SK-N-SH (cell line): ENCODE data around the gene SWI5. TPM values are rescaled to one million over a fixed set of nuclear protein-coding genes. Genes with fewer than 3 reads are reported as not detected.
"Not testable (repeated sequence)": the region's sequence is repeated elsewhere in the genome, so short reads cannot be mapped to it uniquely, and the experiment has no call there.

Experiments
- CTCF ChIA-PET: fragments of 300-600, 350-600 bp; formaldehyde crosslinking; extraction: SDS; loops from one replicate; lab custom pipeline; 2021; lab: Yijun Ruan, JAX
- POLR2A ChIA-PET: fragments of 350-600 bp; sonication (Branson Sonifier 250); formaldehyde crosslinking; extraction: SDS; loops from one replicate; lab custom pipeline; 2020; ENCODE audit warnings: antibody characterized with exemption, inconsistent platforms; lab: Yijun Ruan, JAX
- DNase-seq: peaks from one replicate; pipeline ENCODE4 v3.0.0; 2012
- H2AFZ ChIP-seq: fragments of 200-600 bp; sonication (generic); 2 replicates; pipeline ENCODE4 v1.8.1; 2016; ENCODE audit warnings: antibody characterized with exemption, mild to moderate bottlenecking, low read depth
- H3F3A ChIP-seq: fragments of 200-600 bp; sonication (generic); replicated peaks from 2 replicates; pipeline ENCODE3; 2016; ENCODE audit warnings: antibody characterized with exemption, mild to moderate bottlenecking; ENCODE audit not compliant: insufficient read depth
- H3K27ac ChIP-seq, 2 experiments: fragments of 200-500 bp in 1 of 2; fragments of 200-600 bp in 1 of 2; sonication (Bioruptor generic) in 1 of 2; sonication (generic), shearing (Covaris generic) in 1 of 2; 2 replicates each; pipeline versions ENCODE4 v1.5.1 to v1.6.1; 2014 to 2016; ENCODE audit warnings: low read depth in 2 of 2, inconsistent platforms in 1 of 2, low read length in 1 of 2, mild to moderate bottlenecking in 1 of 2, mixed read lengths in 1 of 2
- H3K27me3 ChIP-seq: fragments of 200-600 bp; sonication (generic), shearing (Covaris generic); 2 replicates; pipeline ENCODE4 v1.6.1; 2016; ENCODE audit warnings: mixed run types; ENCODE audit not compliant: insufficient read depth
- H3K36me3 ChIP-seq, 2 experiments: fragments of 200-500 bp in 1 of 2; fragments of 200-600 bp in 1 of 2; sonication (Bioruptor generic) in 1 of 2; sonication (generic) in 1 of 2; replicated peaks in 1 of 2; 2 replicates each; pipeline versions ENCODE3 to v1.5.1; 2014 to 2016; ENCODE audit warnings: low read length in 1 of 2, mild to moderate bottlenecking in 1 of 2; ENCODE audit not compliant: insufficient read depth in 2 of 2, control insufficient read depth in 1 of 2
- H3K4me1 ChIP-seq, 2 experiments: fragments of 200-500 bp in 1 of 2; fragments of 200-600 bp in 1 of 2; sonication (Bioruptor generic) in 1 of 2; sonication (generic), shearing (Covaris generic) in 1 of 2; 2 replicates each; pipeline versions ENCODE4 v1.5.1 to v1.6.1; 2014 to 2016; ENCODE audit warnings: low read depth in 1 of 2, low read length in 1 of 2, mixed run types in 1 of 2; ENCODE audit not compliant: insufficient read depth in 2 of 2, control insufficient read depth in 1 of 2
- H3K4me2 ChIP-seq: fragments of 200-600 bp; sonication (generic), shearing (Covaris generic); 2 replicates; pipeline ENCODE4 v1.6.1; 2017; ENCODE audit warnings: mixed run types
- H3K4me3 ChIP-seq, 2 experiments: fragments of 200-500 bp in 1 of 2; fragments of 200-600 bp in 1 of 2; sonication (Bioruptor generic) in 1 of 2; sonication (generic), shearing (Covaris generic) in 1 of 2; 2 replicates each; pipeline versions ENCODE4 v1.5.1 to v1.8.1; 2014 to 2016; ENCODE audit warnings: low read depth in 2 of 2, inconsistent platforms in 1 of 2, low read length in 1 of 2, mild to moderate bottlenecking in 1 of 2, mixed read lengths in 1 of 2, moderate library complexity in 1 of 2
- H3K79me2 ChIP-seq: fragments of 200-600 bp; sonication (generic); 2 replicates; pipeline ENCODE4 v1.8.1; 2017; ENCODE audit warnings: mild to moderate bottlenecking; ENCODE audit not compliant: insufficient read depth
- H3K9ac ChIP-seq: fragments of 200-600 bp; sonication (generic); 2 replicates; pipeline ENCODE4 v1.6.1; 2017; ENCODE audit warnings: mixed run types
- H3K9me2 ChIP-seq: fragments of 200-600 bp; sonication (generic); 2 replicates; pipeline ENCODE4 v1.6.1; 2017; ENCODE audit warnings: mixed run types
- H3K9me3 ChIP-seq: fragments of 200-600 bp; sonication (generic); 2 replicates; pipeline ENCODE4 v1.6.1; 2017; ENCODE audit warnings: mixed run types, mild to moderate bottlenecking, moderate library complexity
- H4K20me1 ChIP-seq: fragments of 200-600 bp; sonication (generic); 2 replicates; pipeline ENCODE4 v1.6.1; 2017; ENCODE audit warnings: mild to moderate bottlenecking, mixed run types; ENCODE audit not compliant: insufficient read depth
- FOSL2 ChIP-seq: IDR thresholded peaks from 2 replicates; pipeline ENCODE4 v1.4.0; 2012; ENCODE audit warnings: low read depth, mild to moderate bottlenecking, moderate library complexity, borderline replicate concordance
- GATA2 ChIP-seq: sonication (generic); formaldehyde crosslinking; IDR thresholded peaks from 2 replicates; pipeline ENCODE4 v1.5.0; 2020; ENCODE audit warnings: mild to moderate bottlenecking, missing genetic modification reagents
- MEF2A ChIP-seq: IDR thresholded peaks from 2 replicates; pipeline ENCODE4 v1.4.0; 2012; ENCODE audit warnings: low read depth, borderline replicate concordance
- POLR2AphosphoS5 ChIP-seq: IDR thresholded peaks from 2 replicates; pipeline ENCODE4 v1.6.1; 2012; ENCODE audit warnings: low read depth, low read length
- RAD21 ChIP-seq: IDR thresholded peaks from 2 replicates; pipeline ENCODE4 v1.6.1; 2012; ENCODE audit warnings: mild to moderate bottlenecking, low read length
- RFX5 ChIP-seq: IDR thresholded peaks from 2 replicates; pipeline ENCODE4 v1.6.1; 2012; ENCODE audit warnings: mild to moderate bottlenecking, improper control_type of control experiment, low read length
- SMC3 ChIP-seq: IDR thresholded peaks from 2 replicates; pipeline ENCODE4 v1.6.1; 2012; ENCODE audit warnings: low read depth, low read length, improper control_type of control experiment
- TAF1 ChIP-seq: IDR thresholded peaks from 2 replicates; pipeline ENCODE4 v1.6.1; 2012; ENCODE audit warnings: low read depth, mild to moderate bottlenecking, low read length, moderate library complexity, borderline replicate concordance
- YY1 ChIP-seq: IDR thresholded peaks from 2 replicates; pipeline ENCODE4 v1.4.0; 2012; ENCODE audit warnings: low read depth, mild to moderate bottlenecking
- WGBS: methylation state at CpG from one replicate; pipeline ENCODE4 v1.1.6; 2017; ENCODE audit warnings: low lambda C conversion rate; 5-methylcytosine and 5-hydroxymethylcytosine counted together
- polyA plus RNA-seq, 3 experiments: library from polyadenylated mRNA; depleted of rRNA; stranded (reverse); fragments of >200 nt; gene quantifications; 2 replicates each; pipeline ENCODE4 v1.2.3, GENCODE V29; 2012
- TF ChIP-seq, protein P1 (sequence below): IDR thresholded peaks from 2 replicates; pipeline ENCODE4 v1.6.1; 2012; ENCODE audit warnings: mild to moderate bottlenecking, low read depth, low read length, moderate library complexity

The SWI5 gene
- polyA plus RNA-seq, 1 of the 3 experiments (the other 2 are of a cell fraction), result 84.1 TPM

DNA sequence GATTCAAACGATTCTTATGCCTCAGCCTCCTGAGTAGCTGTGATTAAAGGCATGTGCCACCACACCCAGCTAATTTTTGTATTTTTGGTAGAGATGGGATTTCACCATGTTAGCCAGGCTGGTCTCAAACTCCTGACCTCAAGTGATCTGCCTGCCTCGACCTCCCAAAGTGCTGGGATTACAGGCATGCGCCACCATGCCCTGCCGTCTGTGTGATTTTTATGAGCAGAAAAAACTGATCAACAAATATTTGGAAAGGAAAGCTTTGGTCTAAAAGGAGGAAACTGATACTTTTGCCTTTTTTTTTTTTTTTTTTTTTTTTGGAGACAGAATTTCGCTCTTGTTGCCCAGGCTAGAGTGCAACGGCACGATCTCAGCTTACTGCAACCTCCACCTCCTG is 45.2 kb upstream of the SWI5 start:
- POLR2A ChIA-PET, H3K27me3 ChIP-seq, H2AFZ ChIP-seq, H3K4me2 ChIP-seq, H3K4me3 ChIP-seq, H3K36me3 ChIP-seq, H4K20me1 ChIP-seq, DNase-seq, H3K79me2 ChIP-seq, H3F3A ChIP-seq, H3K9ac ChIP-seq, H3K9me3 ChIP-seq, H3K27ac ChIP-seq, CTCF ChIA-PET, H3K9me2 ChIP-seq, H3K4me1 ChIP-seq: not testable (repeated sequence)
- WGBS, result 96% methylated on average over 7 of the region's 7 CpGs

DNA sequence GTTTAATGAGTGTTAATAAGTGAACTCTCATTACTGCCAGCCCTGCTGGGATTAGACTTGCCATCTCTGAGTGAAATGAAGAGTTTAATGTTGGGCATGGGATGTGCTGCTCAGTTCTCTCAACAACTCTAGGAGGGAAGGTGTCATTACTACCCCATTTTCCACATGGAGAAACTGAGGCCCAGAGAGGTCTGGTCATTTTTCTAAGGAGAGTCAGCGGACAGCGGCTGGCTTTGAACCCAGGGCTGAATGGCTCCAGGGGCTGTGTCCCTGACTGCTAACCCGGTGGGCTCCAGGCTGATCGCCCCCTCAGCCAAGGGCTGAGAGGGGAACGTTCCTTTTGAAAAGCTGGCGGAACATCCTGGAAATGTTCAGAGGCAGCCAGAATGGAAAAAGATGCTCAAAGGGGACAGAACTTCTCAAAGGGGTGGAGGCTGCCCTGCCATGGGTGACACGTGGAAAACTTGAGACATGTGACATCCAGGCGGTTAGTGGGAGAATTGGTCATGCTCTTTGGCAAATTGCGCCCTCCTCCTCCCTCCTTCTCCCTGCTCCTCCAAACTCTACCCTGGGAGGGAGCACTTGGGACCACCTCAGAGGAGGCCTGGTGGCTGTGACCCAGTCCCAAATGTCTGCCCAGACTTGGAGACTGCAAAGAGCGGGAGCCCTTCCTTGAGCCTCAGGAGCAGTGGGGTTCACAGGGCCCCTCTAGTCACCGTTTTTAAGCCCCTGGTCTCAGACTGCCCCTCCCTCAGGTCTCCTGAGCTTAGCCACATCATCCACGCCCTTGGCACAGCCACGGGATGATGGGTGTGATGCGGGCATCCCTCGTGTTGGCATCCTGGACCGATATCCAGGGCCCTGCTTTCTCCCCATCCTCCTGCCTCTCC is 44.2 kb upstream of the SWI5 start:
- 78% methylated on average over 8 of the region's 16 CpGs for WGBS
- POLR2A ChIA-PET, result interaction anchor here (1.0 kb wide), 1 partner anchor 16 kb away, joined by 3 read pairs; no protein-coding TSS in a partner anchor
- Histone ChIP-seq H3F3A (no peaks in the 10 kb centered on the region), H3K9ac (no peak overlapping the region), H4K20me1 (no peaks in the 10 kb centered on the region), H3K36me3 (peaks cover 0 to 5% of the 10 kb centered on the region in 2 experiments), H3K27me3 (no peaks in the 10 kb centered on the region), H3K27ac (no peak overlapping the region), H3K9me3 (no peaks in the 10 kb centered on the region), H3K4me3 (no peak overlapping the region), H3K4me1 (no peaks in the 10 kb centered on the region), H2AFZ (no peak overlapping the region), H3K9me2 (no peaks in the 10 kb centered on the region), H3K4me2 (no peak overlapping the region), H3K79me2 (no peaks in the 10 kb centered on the region)
- CTCF ChIA-PET, result interaction anchor here (0.6 to 1.2 kb wide), 3 partner anchors 9 to 1071 kb away, joined by 3 to 5 read pairs (median 5); no protein-coding TSS in a partner anchor
- TF ChIP-seq MEF2A, result no peak
- TF ChIP-seq POLR2AphosphoS5, result no peak
- no peak for TF ChIP-seq TAF1
- no peak for TF ChIP-seq FOSL2
- no peak for TF ChIP-seq RFX5
- TF ChIP-seq SMC3, result no peak
- no peak for TF ChIP-seq RAD21
- TF ChIP-seq GATA2 (CRISPR knock-in tag), result no peak
- TF ChIP-seq, protein P1, sequence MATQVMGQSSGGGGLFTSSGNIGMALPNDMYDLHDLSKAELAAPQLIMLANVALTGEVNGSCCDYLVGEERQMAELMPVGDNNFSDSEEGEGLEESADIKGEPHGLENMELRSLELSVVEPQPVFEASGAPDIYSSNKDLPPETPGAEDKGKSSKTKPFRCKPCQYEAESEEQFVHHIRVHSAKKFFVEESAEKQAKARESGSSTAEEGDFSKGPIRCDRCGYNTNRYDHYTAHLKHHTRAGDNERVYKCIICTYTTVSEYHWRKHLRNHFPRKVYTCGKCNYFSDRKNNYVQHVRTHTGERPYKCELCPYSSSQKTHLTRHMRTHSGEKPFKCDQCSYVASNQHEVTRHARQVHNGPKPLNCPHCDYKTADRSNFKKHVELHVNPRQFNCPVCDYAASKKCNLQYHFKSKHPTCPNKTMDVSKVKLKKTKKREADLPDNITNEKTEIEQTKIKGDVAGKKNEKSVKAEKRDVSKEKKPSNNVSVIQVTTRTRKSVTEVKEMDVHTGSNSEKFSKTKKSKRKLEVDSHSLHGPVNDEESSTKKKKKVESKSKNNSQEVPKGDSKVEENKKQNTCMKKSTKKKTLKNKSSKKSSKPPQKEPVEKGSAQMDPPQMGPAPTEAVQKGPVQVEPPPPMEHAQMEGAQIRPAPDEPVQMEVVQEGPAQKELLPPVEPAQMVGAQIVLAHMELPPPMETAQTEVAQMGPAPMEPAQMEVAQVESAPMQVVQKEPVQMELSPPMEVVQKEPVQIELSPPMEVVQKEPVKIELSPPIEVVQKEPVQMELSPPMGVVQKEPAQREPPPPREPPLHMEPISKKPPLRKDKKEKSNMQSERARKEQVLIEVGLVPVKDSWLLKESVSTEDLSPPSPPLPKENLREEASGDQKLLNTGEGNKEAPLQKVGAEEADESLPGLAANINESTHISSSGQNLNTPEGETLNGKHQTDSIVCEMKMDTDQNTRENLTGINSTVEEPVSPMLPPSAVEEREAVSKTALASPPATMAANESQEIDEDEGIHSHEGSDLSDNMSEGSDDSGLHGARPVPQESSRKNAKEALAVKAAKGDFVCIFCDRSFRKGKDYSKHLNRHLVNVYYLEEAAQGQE, result no peak
- TF ChIP-seq YY1, result no peak
- DNase-seq, result no peak
